HepG2 (cell line): ENCODE measurements around the gene PLS1. TPM values are rescaled to one million over a fixed set of nuclear protein-coding genes. Genes with fewer than 3 reads are reported as not detected.
A peak's percentile ranks its signal among the peaks of the same experiment; 100 is the strongest.

Source experiments
- ATAC-seq: fragments of 200-7000 bp; cut with Tn5 transposase; 3 replicates; pipeline ENCODE4 v1.9.1; 2020; ENCODE audit warnings: mild to moderate bottlenecking, moderate library complexity
- BruUV-seq: library from RNA; stranded (reverse); fragments of 400-500 nt; replicated peaks from 2 replicates; lab custom pipeline; 2021; lab: Mats Ljungman, UMichigan
- CTCF ChIA-PET: fragments of 300-600 bp; formaldehyde crosslinking; extraction: SDS; loops from one replicate; lab custom pipeline; 2021; ENCODE audit warnings: low total read pairs, inconsistent platforms, low intra/inter-chr PET ratio; lab: Yijun Ruan, JAX
- POLR2A ChIA-PET: fragments of 350-600 bp; sonication (Branson Sonifier 250); formaldehyde crosslinking; loops from one replicate; lab custom pipeline; 2020; ENCODE audit warnings: antibody characterized with exemption, inconsistent platforms; lab: Yijun Ruan, JAX
- DNase-seq: peaks from one replicate; pipeline ENCODE4 v3.0.0-alpha.2; 2015; ENCODE audit warnings: low spot score
- FAIRE-seq: peaks from 3 replicates; lab custom pipeline; 2011; peaks lifted over from hg19 to GRCh38; lab: Jason Lieb, UNC
- H2AFZ ChIP-seq: one replicate; pipeline ENCODE4 v1.6.1; 2011; ENCODE audit warnings: low read length, inconsistent platforms
- H3K27ac ChIP-seq: fragments of 300-600 bp; 3 replicates; pipeline ENCODE4 v1.8.0; 2011; ENCODE audit warnings: mixed run types, mild to moderate bottlenecking, mixed read lengths, low read length, inconsistent platforms; ENCODE audit not compliant: insufficient read depth; ENCODE audit errors: extremely low read length
- H3K27me3 ChIP-seq, 2 experiments: fragments of 200-600 bp in 1 of 2; 2 replicates in 1 of 2; 3 replicates in 1 of 2; pipeline versions ENCODE4 v1.6.0 to v1.8.0; 2011; ENCODE audit warnings: low read length in 2 of 2, mild to moderate bottlenecking in 2 of 2, moderate library complexity in 2 of 2, inconsistent platforms in 1 of 2; ENCODE audit not compliant: insufficient read depth in 2 of 2, control insufficient read depth in 1 of 2
- H3K36me3 ChIP-seq, 2 experiments: fragments of 200-600 bp in 1 of 2; replicated peaks in 1 of 2; 2 replicates in 1 of 2; 3 replicates in 1 of 2; pipeline versions ENCODE4 v1.5.1 to v1.8.0; 2011; ENCODE audit warnings: low read length in 2 of 2, inconsistent platforms in 1 of 2; ENCODE audit not compliant: insufficient read depth in 2 of 2, control insufficient read depth in 1 of 2
- H3K4me1 ChIP-seq: 2 replicates; pipeline ENCODE4 v1.5.1; 2012; ENCODE audit warnings: low read length, inconsistent platforms; ENCODE audit not compliant: insufficient read depth
- H3K4me2 ChIP-seq: 2 replicates; pipeline ENCODE4 v1.6.0; 2011; ENCODE audit warnings: low read depth, low read length, inconsistent platforms
- H3K4me3 ChIP-seq, 3 experiments: fragments of 200-600 bp in 1 of 3; sonication (generic), shearing (Covaris generic) in 1 of 3; replicated peaks in 1 of 3; 2 replicates each; pipeline ENCODE4 v1.5.1; 2011 to 2016; ENCODE audit warnings: low read length in 3 of 3, inconsistent platforms in 2 of 3, low read depth in 2 of 3, mild to moderate bottlenecking in 2 of 3, control low read depth in 1 of 3, mixed read lengths in 1 of 3; ENCODE audit not compliant: insufficient read depth in 1 of 3
- H3K79me2 ChIP-seq: one replicate; pipeline ENCODE4 v1.6.1; 2011; ENCODE audit warnings: low read length, inconsistent platforms; ENCODE audit not compliant: insufficient read depth
- H3K9ac ChIP-seq: 2 replicates; pipeline ENCODE4 v1.6.0; 2011; ENCODE audit warnings: mild to moderate bottlenecking, low read depth, low read length, inconsistent platforms; ENCODE audit not compliant: insufficient read depth
- H3K9me3 ChIP-seq: 2 replicates; pipeline ENCODE4 v1.5.1; 2012; ENCODE audit warnings: mild to moderate bottlenecking, low read length
- H4K20me1 ChIP-seq: 2 replicates; pipeline ENCODE4 v1.6.0; 2011; ENCODE audit warnings: inconsistent platforms, mild to moderate bottlenecking, low read length, moderate library complexity; ENCODE audit not compliant: insufficient read depth
- ATF7 ChIP-seq, 2 experiments: fragments of 450-650 bp in 1 of 2; sonication (generic) in 1 of 2; formaldehyde crosslinking in 1 of 2; IDR thresholded peaks; 2 replicates each; pipeline versions ENCODE4 v1.4.0 to v1.6.1; 2016 to 2020; ENCODE audit warnings: antibody characterized with exemption in 1 of 2, mild to moderate bottlenecking in 1 of 2, missing genetic modification reagents in 1 of 2
- CBX1 ChIP-seq: IDR thresholded peaks from one replicate; pipeline ENCODE4 v1.6.1; 2016; ENCODE audit warnings: antibody characterized with exemption, low read depth
- EZH2 ChIP-seq: conservative IDR thresholded peaks from 2 replicates; pipeline ENCODE4 v1.6.1; 2012; ENCODE audit warnings: mild to moderate bottlenecking, low read depth, low read length, moderate library complexity
- HOXA3 ChIP-seq: sonication (generic); formaldehyde crosslinking; IDR thresholded peaks from 2 replicates; pipeline ENCODE4 v1.5.0; 2020; ENCODE audit warnings: missing genetic modification reagents
- KDM5A ChIP-seq: fragments of 200-600 bp; sonication (generic); IDR thresholded peaks from 2 replicates; pipeline ENCODE4 v1.7.0; 2018; ENCODE audit warnings: antibody characterized with exemption, mild to moderate bottlenecking, low read length, borderline replicate concordance
- KLF12 ChIP-seq: sonication (generic); formaldehyde crosslinking; IDR thresholded peaks from 2 replicates; pipeline ENCODE4 v1.4.0; 2020; ENCODE audit warnings: missing genetic modification reagents, borderline replicate concordance
- KLF16 ChIP-seq, 2 experiments: sonication (generic) in 1 of 2; formaldehyde crosslinking in 1 of 2; IDR thresholded peaks; 2 replicates each; pipeline versions ENCODE4 v1.6.1 to v1.8.0; 2016 to 2023; ENCODE audit warnings: missing genetic modification reagents in 2 of 2, missing compliant biosample characterization in 1 of 2
- U2AF2 ChIP-seq: fragments of 200-400 bp; formaldehyde crosslinking; IDR thresholded peaks from 2 replicates; pipeline ENCODE4 v1.6.1; 2017; ENCODE audit warnings: low read depth, mild to moderate bottlenecking, low read length
- ZMAT3 ChIP-seq: sonication (generic); formaldehyde crosslinking; conservative IDR thresholded peaks from 2 replicates; pipeline ENCODE4 v1.7.0; 2021; ENCODE audit warnings: missing genetic modification reagents
- ZNF337 ChIP-seq: sonication (generic); formaldehyde crosslinking; IDR thresholded peaks from 2 replicates; pipeline ENCODE4 v1.5.1; 2020; ENCODE audit warnings: missing genetic modification reagents, low read depth, mild to moderate bottlenecking, borderline replicate concordance
- ZNF678 ChIP-seq: sonication (generic); formaldehyde crosslinking; IDR thresholded peaks from 2 replicates; pipeline ENCODE4 v1.4.0; 2020; ENCODE audit warnings: mild to moderate bottlenecking, missing genetic modification reagents
- WGBS: methylation state at CpG from one replicate; pipeline ENCODE4 v1.1.6; 2017; ENCODE audit warnings: low lambda C conversion rate; 5-methylcytosine and 5-hydroxymethylcytosine counted together
- in situ Hi-C: cut with HindIII; loops from 2 replicates; pipeline ENCODE4 v1.10.0; 2017; ENCODE audit warnings: low pct_unique_long_range_greater_than_20kb; ENCODE audit not compliant: extremely low pct_ligation_motif_present
- intact Hi-C: fragments of 100-400 bp; cut with micrococcal nuclease; formaldehyde crosslinking; loops from one replicate; pipeline ENCODE4 v1.10.0; 2022; ENCODE audit not compliant: unreplicated experiment
- polyA plus RNA-seq, 8 experiments: library from polyadenylated mRNA; depleted of rRNA in 3 of 8; stranded (reverse) in 7 of 8; unstranded in 1 of 8; fragments of >200 nt; fragmentation: Illumina TruSeq in 4 of 8; extraction: Trizol in 4 of 8; gene quantifications; 2 replicates each; pipeline versions ENCODE4 v1.2.1 to v1.2.3, GENCODE V29; 2011 to 2016; ENCODE audit warnings: low read depth in 4 of 8, missing spikeins in 1 of 8, mixed read lengths in 1 of 8; ENCODE audit not compliant: insufficient read depth in 1 of 8
- total RNA-seq, 5 experiments: library from RNA; depleted of rRNA; stranded (reverse); fragments of >200 nt; fragmentation: Illumina TruSeq; extraction: Trizol; gene quantifications; 2 replicates each; pipeline ENCODE4 v1.2.3, GENCODE V29; 2016; ENCODE audit warnings: low read depth in 1 of 5
- TF ChIP-seq, protein P1 (sequence below): sonication (generic); formaldehyde crosslinking; IDR thresholded peaks from 2 replicates; pipeline ENCODE4 v1.5.1; 2020; ENCODE audit warnings: missing genetic modification reagents, mild to moderate bottlenecking, borderline replicate concordance

Gene PLS1
- total and polyA plus RNA-seq, 2 of the 13 experiments (the other 11 are each of a cell fraction or from before 2014, with no cell fraction given), result 11.2 to 21.1 TPM

DNA sequence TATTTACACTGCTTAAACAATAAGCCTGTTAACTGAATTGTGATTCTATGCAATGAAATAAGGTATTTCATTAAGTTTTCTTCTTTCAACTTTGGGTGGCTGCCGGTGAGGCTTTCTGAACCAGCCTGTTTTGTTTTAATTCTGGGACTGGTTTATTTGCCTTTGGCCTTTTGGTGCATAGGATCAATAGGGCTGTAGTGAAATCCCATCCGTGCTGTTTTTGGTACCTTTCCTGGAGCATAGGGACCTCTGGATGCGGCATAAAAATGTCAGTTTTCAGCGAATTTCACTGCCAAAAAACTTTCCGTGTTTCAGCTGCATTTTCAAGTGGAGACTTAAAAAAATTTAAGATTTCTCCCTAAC, 514 bp downstream of the PLS1 start:
- CTCF ChIA-PET, result no interaction called here
- H3K27ac ChIP-seq, result peak overlapping the region; percentile 82
- no peaks in the 10 kb centered on the region for H4K20me1 ChIP-seq
- H3K79me2 ChIP-seq, result peaks cover 17% of the 10 kb centered on the region
- H3K27me3 ChIP-seq, result no peaks in the 10 kb centered on the region; a peak in 1 of 5 replicates
- TSS peak; percentile 77 for BruUV-seq
- H3K9me3 ChIP-seq, result no peaks in the 10 kb centered on the region
- in situ Hi-C loops (no loop called here), intact Hi-C loops (loop anchor here (1.0 to 2.0 kb wide), 3 partner anchors 18 to 128 kb away; partner anchors contain the start of genes ATR and TRPC1)
- H3K4me3 ChIP-seq, result peak overlapping the region; percentile 80 to 83 (median 80)
- ATAC-seq (peak; percentile 45), DNase-seq (no peak), FAIRE-seq (no peak)
- peak overlapping the region; percentile 77 for H3K9ac ChIP-seq
- peak overlapping the region; percentile 87 for H3K4me2 ChIP-seq
- peak overlapping the region; percentile 75 for H2AFZ ChIP-seq
- no peaks in the 10 kb centered on the region for H3K36me3 ChIP-seq
- TF ChIP-seq EZH2 (no peak), CBX1 (no peak), ZMAT3 (CRISPR knock-in tag) (0 out of 2 replicates have a peak, but pooled peaks have one; percentile 4), ZNF337 (0 out of 2 replicates have a peak, but pooled peaks have one; percentile 0), KDM5A (0 out of 2 replicates have a peak, but pooled peaks have one; percentile 12), KLF16 (CRISPR knock-in tag; IDR thresholded peaks at IDR 0.05) (0 out of 4 replicates have a peak, but pooled peaks of 1 of the 2 experiments have one; percentile 8), ATF7 (IDR thresholded peaks at IDR 0.05) (no peak), ATF7 (CRISPR knock-in tag; IDR thresholded peaks at IDR 0.05) (no peak), KLF12 (CRISPR knock-in tag) (0 out of 2 replicates have a peak, but pooled peaks have one; percentile 11), ZNF678 (CRISPR knock-in tag) (0 out of 2 replicates have a peak, but pooled peaks have one; percentile 7), U2AF2 (no peak), HOXA3 (CRISPR knock-in tag) (no peak)
- TF ChIP-seq, protein P1, sequence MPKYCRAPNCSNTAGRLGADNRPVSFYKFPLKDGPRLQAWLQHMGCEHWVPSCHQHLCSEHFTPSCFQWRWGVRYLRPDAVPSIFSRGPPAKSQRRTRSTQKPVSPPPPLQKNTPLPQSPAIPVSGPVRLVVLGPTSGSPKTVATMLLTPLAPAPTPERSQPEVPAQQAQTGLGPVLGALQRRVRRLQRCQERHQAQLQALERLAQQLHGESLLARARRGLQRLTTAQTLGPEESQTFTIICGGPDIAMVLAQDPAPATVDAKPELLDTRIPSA (CRISPR knock-in tag), result peak; percentile 17; the same call in 1 of the 2 replicates
- POLR2A ChIA-PET, result interaction anchor here (0.5 to 2.1 kb wide), 7 partner anchors 13 to 405 kb away, joined by 3 to 14 read pairs (median 4); partner anchors contain the start of genes ATR, TRPC1 and U2SURP
- WGBS, result under 1% methylated on average over 5 of the region's 5 CpGs
- H3K4me1 ChIP-seq, result peaks cover 29% of the 10 kb centered on the region
